Prostate gland (tissue), 2 donors: Measurements from ENCODE around the gene MATR3. TPM values are rescaled to one million over a fixed set of nuclear protein-coding genes. Genes with fewer than 3 reads are reported as not detected.

Source experiments
- DNase-seq: peaks from one replicate; pipeline ENCODE4 v3.0.0-alpha.2; 2019; ENCODE audit warnings: low spot score
- H3K27ac ChIP-seq, 2 donors: fragments of 200-600 bp; sonication (generic); 2 replicates each; pipeline ENCODE4 v1.5.1; 2017 to 2019
- H3K27me3 ChIP-seq: fragments of 200-600 bp; sonication (generic); replicated peaks from 2 replicates; pipeline ENCODE4 v1.5.1; 2019; ENCODE audit not compliant: insufficient read depth
- H3K36me3 ChIP-seq, 2 donors: fragments of 200-600 bp; sonication (generic); 1 replicate in 1 of 2; 2 replicates in 1 of 2; pipeline versions ENCODE4 v1.5.1 to v1.8.1; 2017 to 2019
- H3K4me1 ChIP-seq: fragments of 200-600 bp; sonication (generic); replicated peaks from 2 replicates; pipeline ENCODE4 v1.5.1; 2019
- H3K4me3 ChIP-seq, 2 donors: fragments of 200-600 bp; sonication (generic); 2 replicates each; pipeline ENCODE4 v1.5.1; 2017 to 2019
- H3K9me3 ChIP-seq: fragments of 200-600 bp; sonication (generic); 2 replicates; pipeline ENCODE4 v1.5.1; 2017
- CTCF ChIP-seq, 4 experiments: fragments of 200-600 bp in 2 of 4; fragments of 450-650 bp in 2 of 4; sonication (generic) in 2 of 4; IDR thresholded peaks; 1 replicate in 3 of 4; 2 replicates in 1 of 4; pipeline ENCODE4 v1.5.1; 2016 to 2019; ENCODE audit warnings: antibody characterized with exemption in 4 of 4, mild to moderate bottlenecking in 2 of 4, moderate library complexity in 2 of 4
- POLR2A ChIP-seq: fragments of 450-650 bp; IDR thresholded peaks from one replicate; pipeline ENCODE4 v1.6.1; 2016; ENCODE audit warnings: antibody characterized with exemption, mild to moderate bottlenecking
- POLR2AphosphoS5 ChIP-seq: sonication (generic); formaldehyde crosslinking; IDR thresholded peaks from one replicate; pipeline ENCODE4 v1.6.1; 2017; ENCODE audit warnings: antibody characterized with exemption
- WGBS: methylation state at CpG from one replicate; pipeline ENCODE4 v1.1.5; 2018; 5-methylcytosine and 5-hydroxymethylcytosine counted together
- intact Hi-C: fragments of 100-400 bp; cut with DNase I; formaldehyde crosslinking; loops from one replicate; pipeline ENCODE4 v1.14.2; 2022
- total RNA-seq, 2 donors: library from RNA; depleted of rRNA; stranded (reverse); fragments of >200 nt; gene quantifications; one replicate each; pipeline ENCODE4 v1.1.0, GENCODE V29; 2016

The MATR3 gene
- total RNA-seq, 2 donors from 2014 or later, result 192 to 207 TPM

GRCh38 chr5:139297439-139298133 is 4.0 kb downstream of the MATR3 start:
- no peak overlapping the region for H3K4me3 ChIP-seq
- H3K36me3 ChIP-seq, result no peaks in the 10 kb centered on the region
- intact Hi-C loops, result no loop called here
- peaks cover 12% of the 10 kb centered on the region for H3K4me1 ChIP-seq
- 66% methylated on average over 2 of the region's 2 CpGs for WGBS
- no peak overlapping the region for H3K27ac ChIP-seq
- TF ChIP-seq POLR2AphosphoS5, result no peak
- TF ChIP-seq POLR2A, result no peak
- TF ChIP-seq CTCF (IDR thresholded peaks at IDR 0.05), result no peak
- no peak for DNase-seq
- H3K27me3 ChIP-seq, result no peaks in the 10 kb centered on the region
- no peaks in the 10 kb centered on the region for H3K9me3 ChIP-seq

- intact Hi-C loops, result no loop called here
- no peak for DNase-seq
- no peak overlapping the region for H3K4me3 ChIP-seq
- TF ChIP-seq POLR2A (no peak), POLR2AphosphoS5 (no peak), CTCF (IDR thresholded peaks at IDR 0.05) (no peak)
- H3K4me1 ChIP-seq, result peaks cover 12% of the 10 kb centered on the region
- H3K9me3 ChIP-seq, result no peaks in the 10 kb centered on the region
- no peak overlapping the region for H3K27ac ChIP-seq
- H3K27me3 ChIP-seq, result no peaks in the 10 kb centered on the region
- 44% methylated on average over 11 of the region's 11 CpGs for WGBS
- H3K36me3 ChIP-seq, result no peaks in the 10 kb centered on the region
Observed at GRCh38 chr5:139298242-139298641, 4.7 kb downstream of the MATR3 start.

DNA sequence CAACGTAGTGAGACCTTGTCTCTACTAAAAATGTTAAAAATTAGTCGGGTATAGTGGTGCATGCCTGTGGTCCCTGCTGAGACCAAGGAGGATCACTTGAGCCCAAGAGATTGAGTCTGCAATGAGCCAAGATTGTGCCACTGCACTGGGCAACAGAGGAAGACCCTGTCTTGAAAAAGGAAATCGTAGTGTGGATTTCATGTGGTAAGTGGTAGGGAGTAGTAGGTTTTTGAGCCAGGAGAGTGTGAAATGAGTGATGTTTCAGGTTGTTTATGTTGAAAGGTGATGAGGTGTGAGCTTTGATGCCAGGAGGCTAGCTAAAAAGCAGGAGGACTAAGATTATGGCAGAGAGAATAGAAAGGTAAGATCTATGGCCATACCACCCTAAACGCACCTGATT is 5.9 kb downstream of the MATR3 start:
- Histone ChIP-seq H3K4me1 (peaks cover 14% of the 10 kb centered on the region), H3K4me3 (no peak overlapping the region), H3K9me3 (no peaks in the 10 kb centered on the region), H3K36me3 (no peaks in the 10 kb centered on the region), H3K27ac (peak overlapping the region in 1 of 2 donors; percentile 42), H3K27me3 (no peaks in the 10 kb centered on the region)
- TF ChIP-seq POLR2A (no peak), POLR2AphosphoS5 (no peak), CTCF (IDR thresholded peaks at IDR 0.05) (no peak)
- WGBS, result 45% methylated on average over 4 of the region's 4 CpGs
- intact Hi-C loops, result no loop called here
- no peak for DNase-seq

GRCh38 chr5:139301808-139302499 is 8.4 kb downstream of the MATR3 start:
- Histone ChIP-seq H3K27me3 (no peaks in the 10 kb centered on the region), H3K9me3 (no peaks in the 10 kb centered on the region), H3K4me1 (peaks cover 14% of the 10 kb centered on the region), H3K36me3 (no peaks in the 10 kb centered on the region), H3K27ac (no peak overlapping the region), H3K4me3 (no peak overlapping the region)
- 66% methylated on average over 7 of the region's 7 CpGs for WGBS
- intact Hi-C loops, result no loop called here
- no peak for DNase-seq
- TF ChIP-seq POLR2AphosphoS5, result no peak

DNA sequence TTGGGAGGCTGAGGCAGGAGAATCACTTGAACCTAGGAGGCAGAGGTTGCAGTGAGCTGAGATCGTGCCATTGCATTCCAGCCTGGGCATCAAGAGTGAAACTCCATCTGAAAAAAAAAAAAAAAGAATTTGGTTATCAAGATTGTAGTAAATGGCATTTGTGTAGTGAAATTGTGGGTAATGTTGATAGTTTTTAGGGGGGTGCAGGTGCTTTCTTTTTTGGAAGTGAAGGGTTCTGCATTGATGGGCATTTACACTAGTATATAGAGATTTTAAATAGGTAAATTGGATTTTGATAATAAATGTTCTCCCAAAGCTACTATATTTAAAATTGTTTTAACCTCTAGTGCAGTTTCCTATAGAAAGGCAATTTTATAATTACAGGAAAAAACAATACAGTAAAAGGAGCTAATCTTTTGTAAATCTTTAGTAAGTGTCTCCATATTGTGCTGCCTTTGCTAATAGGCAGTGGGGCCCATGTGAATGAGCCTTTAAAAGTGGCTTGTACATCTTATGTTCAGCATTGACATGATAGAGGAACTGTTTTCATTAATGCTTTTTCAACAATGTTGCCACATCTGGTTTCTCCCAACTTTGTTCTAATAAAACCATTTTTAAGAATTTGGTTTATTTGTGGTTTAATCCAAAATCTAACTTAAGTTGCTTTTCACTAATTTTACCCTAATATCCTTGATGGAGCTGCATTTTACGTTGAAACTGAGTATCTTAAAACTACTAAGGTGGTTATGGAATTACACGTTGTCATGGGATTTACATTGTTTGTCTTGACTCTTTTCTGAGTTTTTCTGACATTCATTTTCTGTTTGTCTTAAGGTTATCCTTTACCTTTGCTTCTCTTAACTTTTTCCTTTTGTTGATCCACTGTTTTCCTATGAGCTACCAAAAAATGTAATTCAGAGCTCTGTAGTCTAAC is 11.1 kb downstream of the MATR3 start:
- H3K27me3 ChIP-seq, result no peaks in the 10 kb centered on the region
- no peak overlapping the region for H3K4me3 ChIP-seq
- intact Hi-C loops, result no loop called here
- no peak overlapping the region for H3K27ac ChIP-seq
- no peaks in the 10 kb centered on the region for H3K36me3 ChIP-seq
- no peak for DNase-seq
- no peaks in the 10 kb centered on the region for H3K9me3 ChIP-seq
- H3K4me1 ChIP-seq, result peaks cover 3% of the 10 kb centered on the region
- 33% methylated on average over 3 of the region's 3 CpGs for WGBS
- no peak for TF ChIP-seq POLR2A
- no peak for TF ChIP-seq CTCF (IDR thresholded peaks at IDR 0.05)
- no peak for TF ChIP-seq POLR2AphosphoS5
